T-helper 2 cell treated with Interferon-gamma antibody and Interleukin-4, amounts not matched to agents 5 μg/mL and 100 μg/mL, for 36 hours (primary cell): ENCODE results near the gene C11orf58.
A peak's percentile ranks its signal among the peaks of the same experiment; 100 is the strongest.

Experiments used
- DNase-seq: peaks from one replicate; pipeline ENCODE4 v3.0.0; 2021; ENCODE audit warnings: low spot score
- H3K27ac Mint-ChIP-seq: one replicate; pipeline ENCODE4 v1.8.0; 2021; ENCODE audit warnings: mild to moderate bottlenecking, mixed read lengths
- H3K27me3 Mint-ChIP-seq: one replicate; pipeline ENCODE4 v1.8.0; 2021; ENCODE audit warnings: low read depth, mixed read lengths
- H3K36me3 Mint-ChIP-seq: one replicate; pipeline ENCODE4 v1.8.0; 2021; ENCODE audit warnings: low read depth, mixed read lengths
- H3K4me1 Mint-ChIP-seq: one replicate; pipeline ENCODE4 v1.8.0; 2021; ENCODE audit warnings: low read depth, mixed read lengths
- H3K4me3 Mint-ChIP-seq: one replicate; pipeline ENCODE4 v1.8.0; 2022; ENCODE audit warnings: mild to moderate bottlenecking, moderate library complexity, mixed read lengths
- H3K9me3 Mint-ChIP-seq: one replicate; pipeline ENCODE4 v1.8.0; 2021; ENCODE audit warnings: mixed read lengths

C11orf58 gene

GRCh38 chr11:16749666-16750065, 11.2 kb downstream of the C11orf58 start:
- Mint-ChIP-seq H3K4me1 (peaks cover 20% of the 10 kb centered on the region), H3K36me3 (peaks cover 76% of the 10 kb centered on the region), H3K9me3 (peaks cover 5% of the 10 kb centered on the region), H3K27me3 (no peaks in the 10 kb centered on the region), H3K4me3 (no peak overlapping the region), H3K27ac (peak overlapping the region; percentile 23)
- DNase-seq = peak; percentile 45

- DNase-seq = no peak
- peaks cover 73% of the 10 kb centered on the region for H3K36me3 Mint-ChIP-seq
- H3K27ac Mint-ChIP-seq = no peak overlapping the region
- no peaks in the 10 kb centered on the region for H3K27me3 Mint-ChIP-seq
- H3K9me3 Mint-ChIP-seq = peaks cover 5% of the 10 kb centered on the region
- peaks cover 20% of the 10 kb centered on the region for H3K4me1 Mint-ChIP-seq
- H3K4me3 Mint-ChIP-seq = no peak overlapping the region
Observed at GRCh38 chr11:16750417-16750816, 12.0 kb downstream of the C11orf58 start.

GRCh38 chr11:16758382-16759024, 20.1 kb downstream of the C11orf58 start:
- no peak overlapping the region for H3K27ac Mint-ChIP-seq
- DNase-seq = no peak
- peaks cover 2% of the 10 kb centered on the region for H3K4me1 Mint-ChIP-seq
- peaks cover 36% of the 10 kb centered on the region for H3K36me3 Mint-ChIP-seq
- no peaks in the 10 kb centered on the region for H3K27me3 Mint-ChIP-seq
- no peak overlapping the region for H3K4me3 Mint-ChIP-seq
- no peaks in the 10 kb centered on the region for H3K9me3 Mint-ChIP-seq

- peaks cover 27% of the 10 kb centered on the region for H3K36me3 Mint-ChIP-seq
- H3K27me3 Mint-ChIP-seq = peaks cover 2% of the 10 kb centered on the region
- no peak overlapping the region for H3K4me3 Mint-ChIP-seq
- no peak for DNase-seq
- no peaks in the 10 kb centered on the region for H3K9me3 Mint-ChIP-seq
- H3K4me1 Mint-ChIP-seq = peaks cover 2% of the 10 kb centered on the region
- no peak overlapping the region for H3K27ac Mint-ChIP-seq
Observed at GRCh38 chr11:16759857-16760508, 21.5 kb downstream of the C11orf58 start.

GRCh38 chr11:16763746-16764145, 25.3 kb downstream of the C11orf58 start:
- DNase-seq = no peak
- peaks cover 6% of the 10 kb centered on the region for H3K36me3 Mint-ChIP-seq
- H3K4me1 Mint-ChIP-seq = peaks cover 2% of the 10 kb centered on the region
- H3K4me3 Mint-ChIP-seq = no peak overlapping the region
- H3K9me3 Mint-ChIP-seq = no peaks in the 10 kb centered on the region
- peaks cover 7% of the 10 kb centered on the region for H3K27me3 Mint-ChIP-seq
- no peak overlapping the region for H3K27ac Mint-ChIP-seq

- peaks cover 2% of the 10 kb centered on the region for H3K4me1 Mint-ChIP-seq
- no peak for DNase-seq
- no peaks in the 10 kb centered on the region for H3K36me3 Mint-ChIP-seq
- no peaks in the 10 kb centered on the region for H3K9me3 Mint-ChIP-seq
- no peak overlapping the region for H3K27ac Mint-ChIP-seq
- H3K4me3 Mint-ChIP-seq = no peak overlapping the region
- H3K27me3 Mint-ChIP-seq = peaks cover 7% of the 10 kb centered on the region
Observed at GRCh38 chr11:16764888-16765287, 26.4 kb downstream of the C11orf58 start.

GRCh38 chr11:16767137-16767536, 28.7 kb downstream of the C11orf58 start:
- Mint-ChIP-seq H3K36me3 (no peaks in the 10 kb centered on the region), H3K4me1 (no peaks in the 10 kb centered on the region), H3K9me3 (no peaks in the 10 kb centered on the region), H3K4me3 (no peak overlapping the region), H3K27ac (no peak overlapping the region), H3K27me3 (peaks cover 7% of the 10 kb centered on the region)
- DNase-seq = no peak

GRCh38 chr11:16767957-16768356, 29.5 kb downstream of the C11orf58 start:
- Mint-ChIP-seq H3K4me3 (no peak overlapping the region), H3K27ac (no peak overlapping the region), H3K36me3 (no peaks in the 10 kb centered on the region), H3K9me3 (no peaks in the 10 kb centered on the region), H3K27me3 (peaks cover 7% of the 10 kb centered on the region), H3K4me1 (no peaks in the 10 kb centered on the region)
- DNase-seq = no peak

- no peaks in the 10 kb centered on the region for H3K9me3 Mint-ChIP-seq
- H3K4me3 Mint-ChIP-seq = no peak overlapping the region
- DNase-seq = no peak
- peaks cover 6% of the 10 kb centered on the region for H3K27me3 Mint-ChIP-seq
- no peaks in the 10 kb centered on the region for H3K36me3 Mint-ChIP-seq
- H3K4me1 Mint-ChIP-seq = no peaks in the 10 kb centered on the region
- H3K27ac Mint-ChIP-seq = no peak overlapping the region
Observed at GRCh38 chr11:16769386-16769785, 30.9 kb downstream of the C11orf58 start.

GRCh38 chr11:16770016-16770415, 31.6 kb downstream of the C11orf58 start:
- H3K36me3 Mint-ChIP-seq = no peaks in the 10 kb centered on the region
- H3K9me3 Mint-ChIP-seq = no peaks in the 10 kb centered on the region
- H3K4me3 Mint-ChIP-seq = no peak overlapping the region
- H3K27ac Mint-ChIP-seq = no peak overlapping the region
- H3K27me3 Mint-ChIP-seq = peaks cover 6% of the 10 kb centered on the region
- DNase-seq = no peak
- H3K4me1 Mint-ChIP-seq = no peaks in the 10 kb centered on the region

- Mint-ChIP-seq H3K4me3 (no peak overlapping the region), H3K27ac (no peak overlapping the region), H3K4me1 (no peaks in the 10 kb centered on the region), H3K36me3 (no peaks in the 10 kb centered on the region), H3K9me3 (no peaks in the 10 kb centered on the region), H3K27me3 (no peaks in the 10 kb centered on the region)
- DNase-seq = no peak
Observed at GRCh38 chr11:16771350-16772140, 33.1 kb downstream of the C11orf58 start.

GRCh38 chr11:16772141-16772512, 33.7 kb downstream of the C11orf58 start:
- no peaks in the 10 kb centered on the region for H3K4me1 Mint-ChIP-seq
- DNase-seq = no peak
- no peaks in the 10 kb centered on the region for H3K27me3 Mint-ChIP-seq
- H3K27ac Mint-ChIP-seq = no peak overlapping the region
- no peak overlapping the region for H3K4me3 Mint-ChIP-seq
- no peaks in the 10 kb centered on the region for H3K36me3 Mint-ChIP-seq
- H3K9me3 Mint-ChIP-seq = no peaks in the 10 kb centered on the region

- H3K4me1 Mint-ChIP-seq = no peaks in the 10 kb centered on the region
Observed at GRCh38 chr11:16773981-16774935, 35.8 kb downstream of the C11orf58 start.

More at GRCh38 chr11:16773981-16774935, 35.8 kb downstream of the C11orf58 start:
- H3K9me3 Mint-ChIP-seq = no peaks in the 10 kb centered on the region
- no peak for DNase-seq
- H3K27ac Mint-ChIP-seq = no peak overlapping the region
- H3K27me3 Mint-ChIP-seq = no peaks in the 10 kb centered on the region
- no peak overlapping the region for H3K4me3 Mint-ChIP-seq
- H3K36me3 Mint-ChIP-seq = no peaks in the 10 kb centered on the region
